Measurements from ENCODE around the gene TAOK1. TPM values are rescaled to one million over a fixed set of nuclear protein-coding genes. Genes with fewer than 3 reads are reported as not detected.

Gene TAOK1
- total and polyA plus RNA-seq, 2 experiments from 2014 or later = 5.8 to 43.1 TPM

- peak within 1 kb of the TSS; percentile 76 for H3K27ac ChIP-seq
- peaks cover 14% of the 10 kb centered on the region for H3K4me1 ChIP-seq (ENCODE audit: low read depth)
- H3K27me3 ChIP-seq = peaks cover 28% of the 10 kb centered on the region
These were observed 178.4 kb downstream of the TAOK1 start, which contains the start of gene TP53I13 for GRCh38 chr17:29568331-29569244. Gene TP53I13, plus strand, starts transcription at chr17:29568701. Its CDS starts 58 bp downstream, at chr17:29568759.

GRCh38 chr17:29569245-29569950 lies 179.2 kb downstream of the TAOK1 start:
- peaks cover 22% of the 10 kb centered on the region for H3K27me3 ChIP-seq
- H3K36me3 ChIP-seq = peaks cover 4% of the 10 kb centered on the region
- peaks cover 14% of the 10 kb centered on the region for H3K4me1 ChIP-seq (ENCODE audit: low read depth)
- no peak for TF ChIP-seq CTCF (IDR thresholded peaks at IDR 0.05; ENCODE audit: low read depth, low read length)
- H3K27ac ChIP-seq = peak overlapping the region; percentile 76
- no peak for DNase-seq (ENCODE audit: low read depth in 1 of 2, low spot score in 1 of 2)
- no peaks in the 10 kb centered on the region for H3K9me3 ChIP-seq (ENCODE audit: low read depth)
- peak overlapping the region; percentile 49 for H3K4me3 ChIP-seq

More at GRCh38 chr17:29568331-29569244, 178.4 kb downstream of the TAOK1 start, which contains the start of gene TP53I13:
- no peak for TF ChIP-seq CTCF (IDR thresholded peaks at IDR 0.05; ENCODE audit: low read depth, low read length)
- Histone ChIP-seq H3K4me3 (peak within 1 kb of the TSS; percentile 49), H3K9me3 (ENCODE audit: low read depth) (no peaks in the 10 kb centered on the region), H3K36me3 (peaks cover 3% of the 10 kb centered on the region)
- peak; percentile 89 to 95 for DNase-seq (ENCODE audit: low read depth in 1 of 2, low spot score in 1 of 2)

DNA sequence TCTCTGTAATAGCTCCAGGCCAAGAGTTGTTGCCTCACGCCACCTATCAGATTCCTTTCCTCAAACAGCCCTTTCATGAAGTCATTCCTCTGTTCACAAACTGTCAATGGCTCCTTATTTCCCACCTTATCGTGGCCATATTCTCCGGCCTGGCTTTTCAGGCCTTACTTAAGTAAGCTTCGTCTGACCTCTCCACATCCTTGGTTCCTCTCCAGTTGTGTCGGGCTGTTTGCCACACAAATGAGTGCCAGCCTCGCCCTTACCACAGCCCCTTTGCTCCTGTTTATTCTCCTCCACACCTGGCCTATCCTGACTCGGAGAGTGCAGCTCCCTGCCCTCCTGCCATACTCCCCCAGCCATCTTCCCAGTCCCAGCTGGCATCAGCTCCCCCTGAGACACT lies 180.4 kb downstream of the TAOK1 start:
- no peak overlapping the region for H3K27ac ChIP-seq
- no peak for DNase-seq (ENCODE audit: low read depth in 1 of 2, low spot score in 1 of 2)

GRCh38 chr17:29571486-29571882 lies 181.3 kb downstream of the TAOK1 start:
- DNase-seq (ENCODE audit: low read depth in 1 of 2, low spot score in 1 of 2) = no peak
- Histone ChIP-seq H3K4me1 (ENCODE audit: low read depth) (peaks cover 14% of the 10 kb centered on the region), H3K4me3 (no peak overlapping the region), H3K27ac (no peak overlapping the region), H3K36me3 (peaks cover 8% of the 10 kb centered on the region), H3K27me3 (peaks cover 2% of the 10 kb centered on the region), H3K9me3 (ENCODE audit: low read depth) (no peaks in the 10 kb centered on the region)
- no peak for TF ChIP-seq CTCF (IDR thresholded peaks at IDR 0.05; ENCODE audit: low read depth, low read length)

More for the DNA sequence above, 180.4 kb downstream of the TAOK1 start:
- no peak for TF ChIP-seq CTCF (IDR thresholded peaks at IDR 0.05; ENCODE audit: low read depth, low read length)
- Histone ChIP-seq H3K4me1 (ENCODE audit: low read depth) (peaks cover 14% of the 10 kb centered on the region), H3K27me3 (peaks cover 11% of the 10 kb centered on the region), H3K9me3 (ENCODE audit: low read depth) (no peaks in the 10 kb centered on the region), H3K36me3 (peaks cover 4% of the 10 kb centered on the region), H3K4me3 (no peak overlapping the region)

DNA sequence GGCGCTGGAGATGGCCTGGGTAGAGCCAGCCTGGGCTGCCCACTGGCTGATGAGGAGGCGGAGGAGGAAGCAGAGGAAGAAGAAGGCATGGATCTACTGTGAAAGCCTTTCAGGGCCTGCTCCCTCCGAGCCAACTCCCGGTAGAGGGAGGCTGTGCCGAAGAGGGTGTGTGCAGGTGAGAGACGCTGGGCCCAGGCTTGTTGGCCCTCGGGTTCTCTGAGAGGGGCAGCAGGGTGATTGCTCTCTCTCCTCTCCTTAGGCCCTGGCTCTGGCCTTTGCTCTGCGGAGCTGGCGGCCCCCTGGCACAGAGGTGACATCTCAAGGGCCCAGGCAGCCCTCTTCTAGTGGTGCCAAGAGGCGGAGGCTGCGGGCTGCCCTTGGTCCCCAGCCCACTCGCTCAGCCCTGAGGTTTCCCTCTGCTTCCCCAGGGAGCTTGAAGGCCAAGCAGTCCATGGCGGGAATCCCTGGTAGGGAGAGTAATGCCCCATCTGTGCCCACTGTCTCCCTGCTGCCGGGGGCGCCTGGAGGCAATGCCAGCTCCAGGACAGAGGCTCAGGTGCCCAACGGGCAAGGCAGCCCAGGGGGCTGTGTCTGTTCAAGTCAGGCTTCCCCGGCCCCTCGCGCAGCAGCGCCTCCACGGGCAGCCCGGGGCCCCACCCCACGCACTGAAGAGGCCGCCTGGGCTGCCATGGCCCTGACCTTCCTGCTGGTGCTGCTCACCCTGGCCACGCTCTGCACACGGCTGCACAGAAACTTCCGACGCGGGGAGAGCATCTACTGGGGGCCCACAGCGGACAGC lies 181.9 kb downstream of the TAOK1 start:
- Histone ChIP-seq H3K36me3 (peaks cover 10% of the 10 kb centered on the region), H3K27ac (no peak overlapping the region), H3K9me3 (ENCODE audit: low read depth) (no peaks in the 10 kb centered on the region), H3K4me1 (ENCODE audit: low read depth) (peaks cover 14% of the 10 kb centered on the region), H3K27me3 (no peaks in the 10 kb centered on the region), H3K4me3 (no peak overlapping the region)
- no peak for DNase-seq (ENCODE audit: low read depth in 1 of 2, low spot score in 1 of 2)
- TF ChIP-seq CTCF (IDR thresholded peaks at IDR 0.05; ENCODE audit: low read depth, low read length) = no peak

Data from cardiac muscle cell (in vitro differentiated cells and primary cell).